ENCODE results near the gene IL1RAPL2.

DNA sequence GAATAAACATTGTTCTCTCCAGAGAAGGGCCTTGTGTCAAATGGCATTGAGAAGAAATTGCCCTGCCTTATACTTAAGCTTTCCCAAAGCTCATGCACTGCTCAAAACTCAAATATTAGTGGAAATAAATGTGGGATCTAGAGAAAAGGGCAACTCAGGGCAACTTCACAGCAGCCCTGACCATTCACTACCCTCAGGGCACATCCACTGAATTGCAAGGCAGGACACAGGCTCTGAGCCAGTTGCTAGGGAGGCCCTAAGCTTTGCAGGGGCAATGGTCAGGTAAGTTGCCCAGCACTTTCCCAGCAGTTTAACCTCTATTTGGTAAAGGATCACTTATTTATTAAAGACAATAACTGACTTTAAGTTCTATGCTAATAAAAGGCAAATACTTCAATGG is 909.8 kb downstream of the IL1RAPL2 start:
- no peak for TF ChIP-seq POLR2A (IDR thresholded peaks at IDR 0.05; ENCODE audit: low read depth, low read length)
- TF ChIP-seq, protein P1, sequence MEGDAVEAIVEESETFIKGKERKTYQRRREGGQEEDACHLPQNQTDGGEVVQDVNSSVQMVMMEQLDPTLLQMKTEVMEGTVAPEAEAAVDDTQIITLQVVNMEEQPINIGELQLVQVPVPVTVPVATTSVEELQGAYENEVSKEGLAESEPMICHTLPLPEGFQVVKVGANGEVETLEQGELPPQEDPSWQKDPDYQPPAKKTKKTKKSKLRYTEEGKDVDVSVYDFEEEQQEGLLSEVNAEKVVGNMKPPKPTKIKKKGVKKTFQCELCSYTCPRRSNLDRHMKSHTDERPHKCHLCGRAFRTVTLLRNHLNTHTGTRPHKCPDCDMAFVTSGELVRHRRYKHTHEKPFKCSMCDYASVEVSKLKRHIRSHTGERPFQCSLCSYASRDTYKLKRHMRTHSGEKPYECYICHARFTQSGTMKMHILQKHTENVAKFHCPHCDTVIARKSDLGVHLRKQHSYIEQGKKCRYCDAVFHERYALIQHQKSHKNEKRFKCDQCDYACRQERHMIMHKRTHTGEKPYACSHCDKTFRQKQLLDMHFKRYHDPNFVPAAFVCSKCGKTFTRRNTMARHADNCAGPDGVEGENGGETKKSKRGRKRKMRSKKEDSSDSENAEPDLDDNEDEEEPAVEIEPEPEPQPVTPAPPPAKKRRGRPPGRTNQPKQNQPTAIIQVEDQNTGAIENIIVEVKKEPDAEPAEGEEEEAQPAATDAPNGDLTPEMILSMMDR (IDR thresholded peaks at IDR 0.05; ENCODE audit: extremely low read depth in 1 of 2, insufficient read depth in 1 of 2, low read depth in 1 of 2, low read length in 2 of 2), result no peak
- TF ChIP-seq POLR2AphosphoS5 (IDR thresholded peaks at IDR 0.05; ENCODE audit: insufficient read depth, low read depth, low read length), result no peak
- TF ChIP-seq, protein P2, sequence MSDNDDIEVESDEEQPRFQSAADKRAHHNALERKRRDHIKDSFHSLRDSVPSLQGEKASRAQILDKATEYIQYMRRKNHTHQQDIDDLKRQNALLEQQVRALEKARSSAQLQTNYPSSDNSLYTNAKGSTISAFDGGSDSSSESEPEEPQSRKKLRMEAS (IDR thresholded peaks at IDR 0.05; ENCODE audit: insufficient read depth, insufficient read length), result no peak
- TF ChIP-seq EZH2 (IDR thresholded peaks at IDR 0.05; ENCODE audit: borderline replicate concordance, low read depth, low read length, severe bottlenecking), result no peak
- no peak for TF ChIP-seq JUN (IDR thresholded peaks at IDR 0.05; ENCODE audit: borderline replicate concordance, insufficient read depth, insufficient read length, low read depth)
- no peak for TF ChIP-seq FOS (IDR thresholded peaks at IDR 0.05; ENCODE audit: borderline replicate concordance, insufficient read depth, low read length)
